C4-2B (cell line): ENCODE results near the gene SMOC2.

Experiments used
- ZFX ChIP-seq: fragments of 450-650 bp; IDR thresholded peaks from 2 replicates; pipeline ENCODE4 v1.6.1; 2017
- TF ChIP-seq, protein P1 (sequence below): fragments of 450-650 bp; conservative IDR thresholded peaks from 2 replicates; pipeline ENCODE4 v1.5.1; 2017; ENCODE audit warnings: mild to moderate bottlenecking

DNA sequence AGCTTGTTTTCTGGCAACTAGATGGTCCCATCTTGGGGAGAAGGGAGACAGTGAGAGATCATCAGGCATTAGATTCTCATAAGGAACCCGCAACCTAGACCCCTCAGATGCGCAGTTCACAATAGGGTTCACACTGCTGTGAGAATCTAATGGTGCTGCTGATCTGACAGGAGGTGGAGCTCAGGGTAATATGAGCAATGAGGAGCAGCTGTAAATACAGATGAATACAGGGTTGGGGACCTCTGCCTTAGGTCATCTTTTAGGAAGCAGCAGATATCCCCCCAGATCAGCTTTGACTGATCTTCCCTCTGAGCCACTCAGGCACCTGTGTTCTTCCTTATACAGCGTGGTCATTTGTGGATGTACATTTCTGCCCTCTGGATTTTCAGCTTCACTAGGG lies 63.4 kb downstream of the SMOC2 start:
- TF ChIP-seq, protein P1, sequence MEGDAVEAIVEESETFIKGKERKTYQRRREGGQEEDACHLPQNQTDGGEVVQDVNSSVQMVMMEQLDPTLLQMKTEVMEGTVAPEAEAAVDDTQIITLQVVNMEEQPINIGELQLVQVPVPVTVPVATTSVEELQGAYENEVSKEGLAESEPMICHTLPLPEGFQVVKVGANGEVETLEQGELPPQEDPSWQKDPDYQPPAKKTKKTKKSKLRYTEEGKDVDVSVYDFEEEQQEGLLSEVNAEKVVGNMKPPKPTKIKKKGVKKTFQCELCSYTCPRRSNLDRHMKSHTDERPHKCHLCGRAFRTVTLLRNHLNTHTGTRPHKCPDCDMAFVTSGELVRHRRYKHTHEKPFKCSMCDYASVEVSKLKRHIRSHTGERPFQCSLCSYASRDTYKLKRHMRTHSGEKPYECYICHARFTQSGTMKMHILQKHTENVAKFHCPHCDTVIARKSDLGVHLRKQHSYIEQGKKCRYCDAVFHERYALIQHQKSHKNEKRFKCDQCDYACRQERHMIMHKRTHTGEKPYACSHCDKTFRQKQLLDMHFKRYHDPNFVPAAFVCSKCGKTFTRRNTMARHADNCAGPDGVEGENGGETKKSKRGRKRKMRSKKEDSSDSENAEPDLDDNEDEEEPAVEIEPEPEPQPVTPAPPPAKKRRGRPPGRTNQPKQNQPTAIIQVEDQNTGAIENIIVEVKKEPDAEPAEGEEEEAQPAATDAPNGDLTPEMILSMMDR: no peak
- TF ChIP-seq ZFX: no peak
